ENCODE measurements around the gene NOXO1.

DNA sequence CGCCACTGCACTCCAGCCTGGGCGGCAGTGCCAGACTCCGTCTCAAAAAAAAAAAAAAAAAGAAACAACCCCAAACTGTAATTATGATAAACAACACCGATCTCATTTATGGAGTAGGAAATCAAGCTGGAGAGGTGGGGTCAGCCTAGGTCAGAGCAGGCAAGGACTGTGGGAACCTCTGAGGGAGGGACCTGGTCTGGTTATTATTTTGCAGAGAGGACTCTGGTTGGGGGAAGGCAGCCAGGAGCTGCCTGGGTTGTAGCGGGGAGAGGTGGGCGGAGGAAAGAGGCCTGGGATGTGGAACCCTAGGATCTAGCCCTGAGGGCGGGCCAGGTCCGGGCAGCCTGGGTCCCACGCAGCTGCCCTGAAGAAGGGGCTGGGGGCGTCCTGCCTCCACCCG is 52.2 kb downstream of the NOXO1 start:
- TF ChIP-seq, protein P1, sequence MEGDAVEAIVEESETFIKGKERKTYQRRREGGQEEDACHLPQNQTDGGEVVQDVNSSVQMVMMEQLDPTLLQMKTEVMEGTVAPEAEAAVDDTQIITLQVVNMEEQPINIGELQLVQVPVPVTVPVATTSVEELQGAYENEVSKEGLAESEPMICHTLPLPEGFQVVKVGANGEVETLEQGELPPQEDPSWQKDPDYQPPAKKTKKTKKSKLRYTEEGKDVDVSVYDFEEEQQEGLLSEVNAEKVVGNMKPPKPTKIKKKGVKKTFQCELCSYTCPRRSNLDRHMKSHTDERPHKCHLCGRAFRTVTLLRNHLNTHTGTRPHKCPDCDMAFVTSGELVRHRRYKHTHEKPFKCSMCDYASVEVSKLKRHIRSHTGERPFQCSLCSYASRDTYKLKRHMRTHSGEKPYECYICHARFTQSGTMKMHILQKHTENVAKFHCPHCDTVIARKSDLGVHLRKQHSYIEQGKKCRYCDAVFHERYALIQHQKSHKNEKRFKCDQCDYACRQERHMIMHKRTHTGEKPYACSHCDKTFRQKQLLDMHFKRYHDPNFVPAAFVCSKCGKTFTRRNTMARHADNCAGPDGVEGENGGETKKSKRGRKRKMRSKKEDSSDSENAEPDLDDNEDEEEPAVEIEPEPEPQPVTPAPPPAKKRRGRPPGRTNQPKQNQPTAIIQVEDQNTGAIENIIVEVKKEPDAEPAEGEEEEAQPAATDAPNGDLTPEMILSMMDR (IDR thresholded peaks at IDR 0.05; ENCODE audit: low read depth, low read length): no peak
- TF ChIP-seq, protein P2, sequence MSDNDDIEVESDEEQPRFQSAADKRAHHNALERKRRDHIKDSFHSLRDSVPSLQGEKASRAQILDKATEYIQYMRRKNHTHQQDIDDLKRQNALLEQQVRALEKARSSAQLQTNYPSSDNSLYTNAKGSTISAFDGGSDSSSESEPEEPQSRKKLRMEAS (IDR thresholded peaks at IDR 0.05; ENCODE audit: low read depth, low read length): no peak
